MM.1S (cell line): ENCODE measurements around the gene HIP1.

Source experiments
- DNase-seq: peaks from one replicate; pipeline ENCODE4 v3.0.0-alpha.2; 2015
- H2AFZ ChIP-seq: fragments of 300-600 bp; sonication (generic); 2 replicates; pipeline ENCODE4 v1.6.0; 2016; ENCODE audit warnings: antibody characterized with exemption, low read length
- H3F3A ChIP-seq: fragments of 300-600 bp; sonication (generic); 2 replicates; pipeline ENCODE4 v1.6.1; 2016; ENCODE audit warnings: mild to moderate bottlenecking, antibody characterized with exemption, low read length, moderate library complexity, mixed read lengths; ENCODE audit not compliant: insufficient read depth
- H3K27ac ChIP-seq: fragments of 300-600 bp; sonication (generic); 2 replicates; pipeline ENCODE4 v1.5.1; 2016; ENCODE audit warnings: mild to moderate bottlenecking, low read length
- H3K27me3 ChIP-seq: fragments of 300-600 bp; sonication (generic); replicated peaks from 2 replicates; pipeline ENCODE4 v1.6.0; 2016; ENCODE audit warnings: low read length; ENCODE audit not compliant: insufficient read depth
- H3K36me3 ChIP-seq: fragments of 300-600 bp; sonication (generic); replicated peaks from 2 replicates; pipeline ENCODE4 v1.6.1; 2016; ENCODE audit warnings: mild to moderate bottlenecking, low read length, mixed read lengths; ENCODE audit not compliant: insufficient read depth
- H3K4me1 ChIP-seq: fragments of 300-600 bp; sonication (generic); 2 replicates; pipeline ENCODE4 v1.6.1; 2016; ENCODE audit warnings: low read length, mixed read lengths
- H3K4me2 ChIP-seq: fragments of 300-600 bp; sonication (generic); 2 replicates; pipeline ENCODE4 v1.6.0; 2016; ENCODE audit warnings: low read depth, low read length
- H3K4me3 ChIP-seq: fragments of 300-600 bp; sonication (generic); 2 replicates; pipeline ENCODE4 v1.5.1; 2016; ENCODE audit warnings: low read length, mixed read lengths
- H3K79me2 ChIP-seq: fragments of 300-600 bp; sonication (generic); 2 replicates; pipeline ENCODE4 v1.6.1; 2016; ENCODE audit warnings: mixed run types, low read length, mixed read lengths
- H3K9ac ChIP-seq: fragments of 300-600 bp; sonication (generic); 2 replicates; pipeline ENCODE4 v1.6.1; 2016; ENCODE audit warnings: low read length, mixed read lengths
- H3K9me2 ChIP-seq: fragments of 300-600 bp; sonication (generic); replicated peaks from 2 replicates; pipeline ENCODE4 v1.6.1; 2016; ENCODE audit warnings: mild to moderate bottlenecking, low read length, mixed read lengths; ENCODE audit not compliant: insufficient read depth
- H3K9me3 ChIP-seq: fragments of 300-600 bp; sonication (generic); replicated peaks from 2 replicates; pipeline ENCODE4 v1.6.1; 2016; ENCODE audit warnings: mild to moderate bottlenecking, low read length, mixed read lengths; ENCODE audit not compliant: insufficient read depth
- H4K20me1 ChIP-seq: fragments of 300-600 bp; sonication (generic); 2 replicates; pipeline ENCODE4 v1.6.1; 2016; ENCODE audit warnings: mild to moderate bottlenecking, low read length, moderate library complexity, mixed read lengths; ENCODE audit not compliant: insufficient read depth
- EZH2 ChIP-seq: fragments of 300-600 bp; sonication (generic); optimal IDR thresholded peaks from 2 replicates; pipeline ENCODE3; 2017; ENCODE audit warnings: low read depth, mild to moderate bottlenecking, antibody characterized with exemption, low read length, mixed read lengths
- EZH2phosphoT487 ChIP-seq: fragments of 300-600 bp; sonication (generic); IDR thresholded peaks from 2 replicates; pipeline ENCODE4 v1.6.1; 2018; ENCODE audit warnings: antibody characterized with exemption, low read length
- TF ChIP-seq, protein P1 (sequence below): fragments of 300-600 bp; sonication (generic); IDR thresholded peaks from 2 replicates; pipeline ENCODE4 v1.5.1; 2016; ENCODE audit warnings: antibody characterized with exemption, low read length, mixed read lengths

The HIP1 gene

DNA sequence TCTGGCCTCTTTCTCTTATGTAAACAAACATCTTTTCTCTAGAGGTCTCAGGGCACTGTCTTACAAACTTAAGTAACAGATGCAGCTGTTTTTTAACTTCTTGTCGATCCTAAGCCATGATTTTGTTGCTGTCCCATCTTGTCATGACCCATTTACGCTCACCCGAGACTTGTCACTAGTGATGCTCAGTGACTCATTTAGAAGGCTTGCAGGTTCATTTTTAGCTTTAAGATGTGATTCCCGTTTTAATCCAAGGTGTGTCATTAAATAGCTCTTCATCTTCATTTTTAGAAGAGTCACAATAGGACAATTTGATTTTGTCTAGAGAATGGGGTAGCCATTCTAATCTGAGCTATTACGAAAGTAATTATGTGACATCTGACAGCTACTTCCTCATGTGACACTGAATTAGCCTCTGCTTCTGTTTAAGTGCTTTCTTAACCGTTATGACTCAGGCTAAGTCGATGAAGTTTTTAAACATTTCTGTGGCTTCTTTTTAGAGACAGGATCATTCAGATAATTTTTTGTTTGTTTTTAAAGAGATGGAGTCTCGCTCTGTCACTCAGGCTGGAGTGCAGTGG lies 203.9 kb downstream of the HIP1 start:
- no peaks in the 10 kb centered on the region for H3F3A ChIP-seq
- H3K27ac ChIP-seq: no peak overlapping the region
- H3K9ac ChIP-seq: no peak overlapping the region
- no peaks in the 10 kb centered on the region for H3K36me3 ChIP-seq
- no peak overlapping the region for H2AFZ ChIP-seq
- no peak for TF ChIP-seq EZH2phosphoT487
- TF ChIP-seq, protein P1, sequence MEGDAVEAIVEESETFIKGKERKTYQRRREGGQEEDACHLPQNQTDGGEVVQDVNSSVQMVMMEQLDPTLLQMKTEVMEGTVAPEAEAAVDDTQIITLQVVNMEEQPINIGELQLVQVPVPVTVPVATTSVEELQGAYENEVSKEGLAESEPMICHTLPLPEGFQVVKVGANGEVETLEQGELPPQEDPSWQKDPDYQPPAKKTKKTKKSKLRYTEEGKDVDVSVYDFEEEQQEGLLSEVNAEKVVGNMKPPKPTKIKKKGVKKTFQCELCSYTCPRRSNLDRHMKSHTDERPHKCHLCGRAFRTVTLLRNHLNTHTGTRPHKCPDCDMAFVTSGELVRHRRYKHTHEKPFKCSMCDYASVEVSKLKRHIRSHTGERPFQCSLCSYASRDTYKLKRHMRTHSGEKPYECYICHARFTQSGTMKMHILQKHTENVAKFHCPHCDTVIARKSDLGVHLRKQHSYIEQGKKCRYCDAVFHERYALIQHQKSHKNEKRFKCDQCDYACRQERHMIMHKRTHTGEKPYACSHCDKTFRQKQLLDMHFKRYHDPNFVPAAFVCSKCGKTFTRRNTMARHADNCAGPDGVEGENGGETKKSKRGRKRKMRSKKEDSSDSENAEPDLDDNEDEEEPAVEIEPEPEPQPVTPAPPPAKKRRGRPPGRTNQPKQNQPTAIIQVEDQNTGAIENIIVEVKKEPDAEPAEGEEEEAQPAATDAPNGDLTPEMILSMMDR: no peak
- no peak for TF ChIP-seq EZH2
- H3K4me2 ChIP-seq: no peak overlapping the region
- DNase-seq: no peak
- H3K27me3 ChIP-seq: no peaks in the 10 kb centered on the region
- no peaks in the 10 kb centered on the region for H3K9me3 ChIP-seq
- no peaks in the 10 kb centered on the region for H3K4me1 ChIP-seq
- no peaks in the 10 kb centered on the region for H3K9me2 ChIP-seq
- no peak overlapping the region for H3K4me3 ChIP-seq
- H3K79me2 ChIP-seq: no peaks in the 10 kb centered on the region
- no peaks in the 10 kb centered on the region for H4K20me1 ChIP-seq

DNA sequence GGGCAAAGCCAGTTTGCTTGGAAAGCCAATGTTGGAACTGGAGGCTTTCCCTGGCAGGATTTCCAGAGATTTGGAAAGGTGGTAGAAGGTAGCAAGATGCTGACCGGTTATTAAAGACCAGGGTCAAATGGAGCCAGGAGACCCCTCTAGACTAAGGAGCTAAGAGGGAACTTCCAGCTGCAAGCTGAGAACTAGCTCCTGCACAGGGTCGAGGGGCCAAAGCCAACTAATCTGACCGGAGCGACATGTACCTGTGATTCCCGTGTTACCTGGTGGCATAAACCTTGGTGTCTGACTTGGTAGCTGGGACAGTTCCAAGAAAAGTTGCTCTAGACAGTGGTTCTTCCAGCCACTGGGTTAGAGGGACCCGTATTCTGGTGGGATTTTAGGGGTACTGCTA lies 204.8 kb downstream of the HIP1 start:
- no peaks in the 10 kb centered on the region for H3K9me3 ChIP-seq
- DNase-seq: no peak
- no peaks in the 10 kb centered on the region for H3K36me3 ChIP-seq
- H3K4me2 ChIP-seq: no peak overlapping the region
- no peak overlapping the region for H3K9ac ChIP-seq
- H3K9me2 ChIP-seq: no peaks in the 10 kb centered on the region
- no peak overlapping the region for H2AFZ ChIP-seq
- no peaks in the 10 kb centered on the region for H3K79me2 ChIP-seq
- TF ChIP-seq, protein P1: no peak
- TF ChIP-seq EZH2: no peak
- TF ChIP-seq EZH2phosphoT487: no peak
- no peaks in the 10 kb centered on the region for H4K20me1 ChIP-seq
- no peaks in the 10 kb centered on the region for H3K27me3 ChIP-seq
- H3K4me3 ChIP-seq: no peak overlapping the region
- H3K4me1 ChIP-seq: no peaks in the 10 kb centered on the region
- H3K27ac ChIP-seq: no peak overlapping the region
- no peaks in the 10 kb centered on the region for H3F3A ChIP-seq

DNA sequence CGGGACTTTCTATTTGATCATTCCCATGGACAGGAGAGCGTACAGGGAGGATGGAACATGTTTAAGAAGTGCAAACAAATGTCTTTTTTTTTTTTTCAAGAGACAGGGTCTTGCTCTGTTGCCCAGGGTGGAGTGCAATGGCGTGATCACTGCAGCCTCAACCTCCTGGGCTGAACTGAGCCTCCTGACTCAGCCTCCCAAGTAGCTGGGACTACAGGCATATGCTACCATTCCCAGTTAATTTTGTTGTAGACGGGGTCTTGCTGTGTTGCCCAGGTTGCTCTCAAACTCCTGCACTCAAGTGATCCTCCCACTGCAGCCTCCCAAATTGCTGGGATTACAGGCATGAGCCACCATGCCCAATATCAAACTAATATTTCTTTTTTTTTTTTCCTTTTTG lies 206.1 kb downstream of the HIP1 start:
- Histone ChIP-seq H2AFZ (no peak overlapping the region), H3K4me3 (no peak overlapping the region), H3K9me2 (no peaks in the 10 kb centered on the region), H3K36me3 (no peaks in the 10 kb centered on the region), H3K9ac (no peak overlapping the region), H3K79me2 (peaks cover 2% of the 10 kb centered on the region), H3F3A (peaks cover 6% of the 10 kb centered on the region; the same call in 1 of the 2 replicates), H4K20me1 (no peaks in the 10 kb centered on the region), H3K27ac (no peak overlapping the region), H3K4me1 (no peaks in the 10 kb centered on the region), H3K9me3 (no peaks in the 10 kb centered on the region), H3K27me3 (no peaks in the 10 kb centered on the region), H3K4me2 (no peak overlapping the region)
- DNase-seq: no peak
- no peak for TF ChIP-seq EZH2phosphoT487
- TF ChIP-seq EZH2: no peak
- TF ChIP-seq, protein P1: no peak
